RWPE2 (cell line): ENCODE data around the gene SMG7.

ENCODE experiments used
- ATAC-seq: fragments of 200-7000 bp; cut with Tn5 transposase; 3 replicates; pipeline ENCODE4 v1.9.1; 2021; ENCODE audit warnings: low read depth
- DNase-seq: peaks from one replicate; pipeline ENCODE4 v3.0.0-alpha.2; 2020; ENCODE audit warnings: low spot score
- H3K27ac ChIP-seq: fragments of 450-650 bp; 2 replicates; pipeline ENCODE4 v1.5.1; 2017; ENCODE audit warnings: mild to moderate bottlenecking; ENCODE audit not compliant: poor library complexity, severe bottlenecking
- H3K27me3 ChIP-seq: fragments of 250-450 bp; sonication (Bioruptor Pico); 2 replicates; pipeline ENCODE4 v1.5.1; 2021; ENCODE audit warnings: mild to moderate bottlenecking, moderate library complexity; ENCODE audit not compliant: insufficient read depth, poor library complexity, severe bottlenecking
- H3K36me3 ChIP-seq: fragments of 250-450 bp; sonication (Bioruptor Pico); 2 replicates; pipeline ENCODE4 v1.5.1; 2020; ENCODE audit warnings: low read depth, mild to moderate bottlenecking, moderate library complexity
- H3K4me1 ChIP-seq: fragments of 250-450 bp; sonication (Bioruptor Pico); 2 replicates; pipeline ENCODE4 v1.5.1; 2021; ENCODE audit warnings: mild to moderate bottlenecking, moderate library complexity; ENCODE audit not compliant: insufficient read depth, poor library complexity, severe bottlenecking
- H3K4me3 ChIP-seq: fragments of 250-450 bp; sonication (Bioruptor Pico); 2 replicates; pipeline ENCODE4 v1.5.1; 2021; ENCODE audit warnings: mild to moderate bottlenecking, moderate library complexity; ENCODE audit not compliant: severe bottlenecking
- H3K9me3 ChIP-seq: fragments of 250-450 bp; sonication (Bioruptor Pico); 2 replicates; pipeline ENCODE4 v1.5.1; 2021; ENCODE audit warnings: mild to moderate bottlenecking, moderate library complexity; ENCODE audit not compliant: severe bottlenecking
- TF ChIP-seq, protein P1 (sequence below): fragments of 450-650 bp; IDR thresholded peaks from one replicate; pipeline ENCODE4 v1.5.1; 2017; ENCODE audit warnings: mild to moderate bottlenecking, moderate library complexity; ENCODE audit not compliant: poor library complexity, severe bottlenecking

SMG7 gene

DNA sequence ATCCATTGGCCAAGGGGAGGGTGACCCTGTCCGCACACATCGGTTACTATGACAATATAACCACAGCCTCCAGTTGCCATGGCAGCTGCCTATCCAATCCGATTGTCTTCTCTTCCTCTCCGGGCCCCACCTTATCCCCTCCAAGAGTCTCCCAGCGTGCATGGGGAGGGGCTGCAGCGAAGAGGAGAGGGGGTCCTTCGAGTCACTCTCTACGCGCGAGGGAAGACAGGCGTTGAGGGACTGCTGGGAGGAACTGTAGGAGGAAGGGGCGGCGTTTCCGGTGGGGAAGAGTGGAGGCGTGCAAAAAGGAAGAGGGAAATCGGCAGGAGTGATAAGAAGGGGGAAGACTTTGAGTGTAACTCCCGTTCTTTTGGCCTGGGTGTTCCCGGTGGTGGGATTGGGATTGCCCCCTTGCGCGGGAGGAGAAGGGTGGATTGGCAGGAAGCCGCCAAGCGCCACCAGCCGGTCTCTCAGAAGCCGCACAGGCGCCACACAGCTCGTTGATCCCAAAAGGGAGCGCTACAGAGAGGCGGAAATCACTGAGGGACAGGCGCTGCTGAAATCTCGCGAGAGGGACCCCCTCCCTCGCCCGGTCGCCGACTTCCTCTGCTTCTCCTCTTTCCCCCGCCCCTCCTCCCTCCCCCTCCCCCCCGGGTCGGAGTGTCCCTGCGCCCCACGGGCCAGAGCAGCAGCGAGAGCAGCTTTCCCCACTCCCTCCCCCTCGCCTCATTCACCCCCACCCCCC is 384 bp upstream of the SMG7 start:
- Histone ChIP-seq H3K4me3 (peak overlapping the region; percentile 88), H3K9me3 (no peaks in the 10 kb centered on the region), H3K27ac (peak overlapping the region; percentile 84), H3K4me1 (peaks cover 24% of the 10 kb centered on the region), H3K36me3 (peaks cover 6% of the 10 kb centered on the region), H3K27me3 (no peaks in the 10 kb centered on the region)
- DNase-seq, result peak; percentile 97
- peak; percentile 70 for ATAC-seq
- TF ChIP-seq, protein P1, sequence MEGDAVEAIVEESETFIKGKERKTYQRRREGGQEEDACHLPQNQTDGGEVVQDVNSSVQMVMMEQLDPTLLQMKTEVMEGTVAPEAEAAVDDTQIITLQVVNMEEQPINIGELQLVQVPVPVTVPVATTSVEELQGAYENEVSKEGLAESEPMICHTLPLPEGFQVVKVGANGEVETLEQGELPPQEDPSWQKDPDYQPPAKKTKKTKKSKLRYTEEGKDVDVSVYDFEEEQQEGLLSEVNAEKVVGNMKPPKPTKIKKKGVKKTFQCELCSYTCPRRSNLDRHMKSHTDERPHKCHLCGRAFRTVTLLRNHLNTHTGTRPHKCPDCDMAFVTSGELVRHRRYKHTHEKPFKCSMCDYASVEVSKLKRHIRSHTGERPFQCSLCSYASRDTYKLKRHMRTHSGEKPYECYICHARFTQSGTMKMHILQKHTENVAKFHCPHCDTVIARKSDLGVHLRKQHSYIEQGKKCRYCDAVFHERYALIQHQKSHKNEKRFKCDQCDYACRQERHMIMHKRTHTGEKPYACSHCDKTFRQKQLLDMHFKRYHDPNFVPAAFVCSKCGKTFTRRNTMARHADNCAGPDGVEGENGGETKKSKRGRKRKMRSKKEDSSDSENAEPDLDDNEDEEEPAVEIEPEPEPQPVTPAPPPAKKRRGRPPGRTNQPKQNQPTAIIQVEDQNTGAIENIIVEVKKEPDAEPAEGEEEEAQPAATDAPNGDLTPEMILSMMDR, result no peak

DNA sequence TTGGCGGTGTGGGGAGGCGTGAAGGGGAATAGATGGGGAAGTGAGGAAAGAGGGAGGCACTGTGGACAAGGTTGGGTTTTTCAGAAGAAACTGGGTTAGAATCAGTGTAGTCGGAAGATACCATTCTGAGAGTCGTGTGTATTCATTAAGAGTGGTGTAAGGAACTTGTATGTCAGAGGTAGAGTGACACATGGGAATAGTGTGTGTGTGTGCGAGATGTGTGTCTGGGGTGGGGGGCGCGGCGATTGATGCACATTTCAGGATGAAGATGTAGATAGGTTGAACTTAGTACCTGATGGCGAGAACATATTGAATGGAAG is 878 bp downstream of the SMG7 start:
- peak overlapping the region; percentile 88 for H3K4me3 ChIP-seq
- no peaks in the 10 kb centered on the region for H3K27me3 ChIP-seq
- H3K36me3 ChIP-seq, result peaks cover 6% of the 10 kb centered on the region
- peak overlapping the region; percentile 84 for H3K27ac ChIP-seq
- ATAC-seq (no peak), DNase-seq (no peak)
- TF ChIP-seq, protein P1, result no peak
- no peaks in the 10 kb centered on the region for H3K9me3 ChIP-seq
- peaks cover 17% of the 10 kb centered on the region for H3K4me1 ChIP-seq

DNA sequence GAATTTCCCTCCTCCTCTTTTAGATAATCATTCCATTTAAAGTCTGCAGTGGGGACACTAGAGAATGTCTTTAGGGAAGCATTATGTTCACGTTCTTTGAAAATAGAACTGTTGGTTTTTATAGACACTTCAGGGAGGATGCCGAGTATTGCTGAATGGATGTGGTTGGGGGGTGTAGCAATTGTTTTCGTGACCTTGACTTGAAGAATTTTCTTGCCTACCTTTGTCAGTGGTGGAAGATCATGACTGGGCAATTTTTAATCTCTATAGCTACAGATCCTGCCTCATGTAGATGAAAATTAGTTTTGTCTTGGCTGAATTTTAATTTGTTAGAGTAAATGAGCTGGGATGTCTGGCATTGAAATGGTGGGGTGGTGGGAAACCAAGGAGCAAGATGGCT is 3.8 kb downstream of the SMG7 start:
- H3K36me3 ChIP-seq, result peaks cover 6% of the 10 kb centered on the region
- H3K4me1 ChIP-seq, result peaks cover 34% of the 10 kb centered on the region

DNA sequence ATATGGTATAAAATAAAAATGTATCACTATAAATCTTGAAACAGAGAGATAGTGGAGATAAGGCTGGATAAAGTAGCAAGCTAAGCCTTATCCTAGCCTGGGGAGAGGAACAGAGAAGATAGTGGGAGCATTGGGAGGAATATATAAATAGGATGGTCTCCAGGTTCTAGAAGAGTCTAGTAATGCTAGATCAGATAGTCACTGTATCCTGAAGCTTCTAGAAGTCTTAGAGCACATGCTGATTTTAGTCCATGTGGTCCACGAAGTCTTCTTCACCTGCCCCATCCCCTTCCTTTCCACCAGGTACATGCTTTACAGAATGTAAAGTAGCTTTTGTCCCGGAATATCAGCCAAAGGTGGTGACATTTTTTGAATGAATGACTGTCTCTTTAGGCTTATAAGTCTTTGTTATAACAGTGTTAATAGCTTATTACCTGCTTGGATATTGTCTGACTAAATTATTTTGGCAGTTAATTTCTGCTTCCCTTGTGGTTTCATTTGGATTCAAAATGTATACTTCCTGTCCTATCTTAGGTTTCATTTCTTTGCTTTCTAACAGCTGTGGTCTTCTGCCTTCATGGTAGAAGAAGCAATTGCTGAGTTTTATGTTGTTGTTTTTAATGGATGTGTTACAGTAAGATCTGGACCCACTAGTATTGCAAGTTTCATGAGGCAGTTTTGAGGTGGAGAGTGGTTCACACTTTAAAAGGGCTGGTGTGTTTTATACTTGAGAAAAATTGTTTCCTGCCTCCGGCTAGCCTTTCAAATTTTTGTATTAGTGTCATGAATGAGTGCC is 5.9 kb downstream of the SMG7 start:
- DNase-seq, result no peak
- H3K4me3 ChIP-seq, result no peak overlapping the region
- peaks cover 44% of the 10 kb centered on the region for H3K4me1 ChIP-seq
- TF ChIP-seq, protein P1, result no peak
- no peak overlapping the region for H3K27ac ChIP-seq
- ATAC-seq, result no peak
- peaks cover 6% of the 10 kb centered on the region for H3K36me3 ChIP-seq
- no peaks in the 10 kb centered on the region for H3K9me3 ChIP-seq
- no peaks in the 10 kb centered on the region for H3K27me3 ChIP-seq

More for the DNA sequence above, 3.8 kb downstream of the SMG7 start:
- H3K27ac ChIP-seq, result no peak overlapping the region
- TF ChIP-seq, protein P1, result no peak
- no peaks in the 10 kb centered on the region for H3K27me3 ChIP-seq
- no peak overlapping the region for H3K4me3 ChIP-seq
- ATAC-seq (no peak), DNase-seq (no peak)
- H3K9me3 ChIP-seq, result no peaks in the 10 kb centered on the region
